NCI-H1930 (cell line): ENCODE measurements around the gene PYGL.
A peak's percentile ranks its signal among the peaks of the same experiment; 100 is the strongest.
"Not testable (repeated sequence)": the region's sequence is repeated elsewhere in the genome, so short reads cannot be mapped to it uniquely, and the experiment has no call there.

Source experiments
- DNase-seq, 2 experiments: peaks; one replicate each; lab custom pipeline; 2025; lab: John Stamatoyannopoulos, UW

Gene PYGL

DNA sequence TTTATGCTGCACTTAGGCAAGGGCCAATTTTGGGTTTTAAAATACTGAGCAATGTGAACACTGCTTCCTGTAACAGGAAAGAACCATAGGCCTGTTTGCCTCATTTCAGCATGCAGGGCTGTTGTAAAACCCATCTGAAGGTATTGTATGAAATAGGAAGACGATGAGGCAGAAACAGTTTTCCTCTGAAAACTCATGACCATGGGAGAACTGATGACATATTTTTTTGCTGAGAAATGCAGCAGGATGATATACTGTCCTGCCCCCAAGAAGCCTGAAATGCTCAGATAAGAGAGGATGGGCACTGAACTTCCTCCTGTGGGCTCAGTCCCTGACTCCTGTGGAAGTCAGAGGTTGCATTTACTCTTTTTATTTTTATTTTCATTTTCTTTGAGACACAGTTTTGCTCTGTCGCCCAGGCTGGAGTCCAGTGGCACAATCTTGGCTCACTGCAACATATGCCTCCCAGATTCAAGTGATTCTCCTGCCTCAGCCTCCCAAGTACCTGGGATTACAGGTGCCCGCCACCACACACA is 17.4 kb downstream of the PYGL start:
- no peak for DNase-seq

DNA sequence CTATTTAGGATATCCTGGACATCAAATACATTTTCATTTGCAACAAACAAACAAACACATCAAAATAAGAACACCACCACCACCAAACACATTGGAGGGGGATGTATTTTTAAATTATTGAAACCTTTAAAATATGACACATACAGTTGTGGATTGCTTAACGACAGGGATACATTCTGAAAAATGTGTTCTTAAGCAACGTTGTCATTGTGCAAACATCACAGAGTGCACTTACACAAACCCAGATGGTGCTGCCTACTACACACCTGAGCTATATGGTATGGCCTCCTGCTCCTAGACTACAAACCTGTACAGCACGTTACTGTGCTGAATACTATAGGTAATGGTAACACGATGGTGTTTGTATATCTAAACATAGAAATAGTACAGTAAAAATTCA is 19.4 kb downstream of the PYGL start:
- no peak for DNase-seq

DNA sequence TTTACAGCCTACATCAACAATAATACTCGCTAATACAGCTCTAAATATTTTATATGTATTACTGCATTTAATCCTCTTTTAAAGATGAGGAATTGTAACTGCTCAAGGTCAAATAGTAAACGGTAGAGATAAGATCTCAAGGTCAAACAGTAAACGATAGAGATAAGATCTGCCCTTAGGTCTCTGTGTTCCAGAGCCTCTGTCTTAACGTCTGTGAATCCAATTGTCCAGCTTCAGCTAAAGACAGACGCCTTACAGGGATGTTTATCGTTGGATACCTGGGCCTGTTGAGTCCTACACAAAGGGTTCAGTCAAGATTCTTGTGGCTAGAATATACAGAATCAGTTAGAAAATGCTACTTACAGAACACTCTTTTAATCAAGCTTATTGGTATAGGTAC is 20.0 kb downstream of the PYGL start:
- no peak for DNase-seq

DNA sequence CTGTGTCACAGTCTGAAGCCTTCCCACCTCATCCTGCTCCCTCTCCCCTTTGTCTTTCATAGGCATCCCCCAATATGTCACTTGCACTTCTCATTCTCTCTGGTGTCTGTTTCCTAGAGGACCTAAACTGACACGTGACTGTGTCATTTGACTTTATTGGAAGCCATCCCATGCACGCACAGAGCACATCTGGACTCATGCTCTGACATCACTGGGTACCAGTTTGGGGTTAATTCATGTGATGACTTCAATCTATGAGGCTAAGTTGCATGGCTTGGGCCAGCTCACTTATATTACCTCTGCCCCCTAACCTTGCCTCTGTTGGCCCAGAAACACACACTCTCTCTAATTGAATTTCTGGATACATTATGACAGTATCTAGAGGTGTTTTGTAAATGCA is 21.5 kb downstream of the PYGL start:
- DNase-seq: no peak

DNA sequence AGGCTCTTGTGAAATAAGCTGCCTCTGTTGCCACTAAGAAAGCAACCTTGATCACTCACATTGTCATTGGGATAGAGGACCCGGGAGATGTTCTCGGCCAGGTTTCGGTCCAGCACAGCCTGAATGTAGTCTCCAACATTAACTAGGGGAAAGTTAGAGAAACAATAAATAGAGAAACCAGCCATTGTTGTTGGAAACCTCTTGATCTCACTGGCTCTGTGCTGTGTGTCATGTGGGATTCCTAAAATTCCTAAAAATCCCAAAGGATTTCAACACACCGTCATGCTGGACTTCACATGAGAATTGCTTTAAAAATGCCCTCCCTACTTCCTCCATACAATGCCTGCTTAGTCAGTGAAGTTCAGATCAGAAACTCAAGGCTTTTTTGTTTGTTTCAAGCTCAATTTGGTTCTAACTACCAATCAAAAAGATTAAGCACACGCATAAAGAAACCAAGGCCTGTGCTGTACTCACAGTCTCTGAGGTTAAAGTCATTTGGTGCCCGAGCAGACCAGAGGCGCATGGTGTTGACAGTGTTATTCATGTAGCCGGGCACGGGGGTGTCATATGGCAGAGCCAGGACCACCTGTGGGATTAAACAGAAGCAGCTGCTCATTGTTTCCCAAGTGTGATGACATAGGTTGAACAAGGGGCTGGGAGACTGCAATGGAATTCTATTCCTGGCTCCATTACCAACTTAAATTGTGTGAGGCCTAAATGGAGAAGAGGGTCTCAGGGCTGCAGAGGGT is 23.6 kb downstream of the PYGL start:
- DNase-seq: no peak

DNA sequence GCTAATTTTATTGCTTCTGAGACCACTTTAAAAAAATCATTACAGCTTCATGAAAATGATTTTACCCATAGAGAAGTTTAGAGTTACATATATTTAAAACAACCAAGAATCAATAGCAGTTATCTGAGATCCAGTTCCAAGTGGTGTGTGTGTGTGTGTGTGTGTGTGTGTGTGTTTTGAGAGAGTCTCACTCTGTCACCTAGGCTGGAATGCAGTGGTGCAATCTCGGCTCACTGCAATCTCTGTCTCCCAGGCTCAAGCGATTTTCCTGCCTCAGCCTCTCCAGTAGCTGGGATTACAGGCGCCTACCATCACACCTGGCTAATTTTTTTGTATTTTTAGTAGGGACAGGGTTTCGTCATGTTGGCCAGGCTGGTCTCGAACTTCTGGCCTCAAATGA is 24.8 kb downstream of the PYGL start:
- DNase-seq: not testable (repeated sequence)

DNA sequence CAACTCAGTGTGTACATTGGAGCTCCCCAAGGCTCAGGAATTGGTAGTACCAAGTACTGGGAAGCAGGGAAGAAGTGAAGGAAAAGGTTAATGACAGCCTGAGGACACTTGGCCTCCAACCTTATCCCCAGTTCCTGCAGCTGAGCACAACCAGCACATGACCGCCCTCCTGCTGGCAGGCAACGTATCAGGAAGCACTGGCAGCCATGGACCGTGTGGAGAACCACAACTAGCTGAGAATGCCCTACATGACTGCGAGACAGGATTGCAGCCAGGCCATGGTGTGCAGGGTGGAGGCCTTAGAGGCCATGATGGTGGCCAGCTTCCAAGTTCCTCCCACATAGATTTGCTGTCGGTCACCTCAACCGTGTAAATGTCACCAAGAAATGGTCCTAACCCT is 26.8 kb downstream of the PYGL start:
- no peak for DNase-seq

DNA sequence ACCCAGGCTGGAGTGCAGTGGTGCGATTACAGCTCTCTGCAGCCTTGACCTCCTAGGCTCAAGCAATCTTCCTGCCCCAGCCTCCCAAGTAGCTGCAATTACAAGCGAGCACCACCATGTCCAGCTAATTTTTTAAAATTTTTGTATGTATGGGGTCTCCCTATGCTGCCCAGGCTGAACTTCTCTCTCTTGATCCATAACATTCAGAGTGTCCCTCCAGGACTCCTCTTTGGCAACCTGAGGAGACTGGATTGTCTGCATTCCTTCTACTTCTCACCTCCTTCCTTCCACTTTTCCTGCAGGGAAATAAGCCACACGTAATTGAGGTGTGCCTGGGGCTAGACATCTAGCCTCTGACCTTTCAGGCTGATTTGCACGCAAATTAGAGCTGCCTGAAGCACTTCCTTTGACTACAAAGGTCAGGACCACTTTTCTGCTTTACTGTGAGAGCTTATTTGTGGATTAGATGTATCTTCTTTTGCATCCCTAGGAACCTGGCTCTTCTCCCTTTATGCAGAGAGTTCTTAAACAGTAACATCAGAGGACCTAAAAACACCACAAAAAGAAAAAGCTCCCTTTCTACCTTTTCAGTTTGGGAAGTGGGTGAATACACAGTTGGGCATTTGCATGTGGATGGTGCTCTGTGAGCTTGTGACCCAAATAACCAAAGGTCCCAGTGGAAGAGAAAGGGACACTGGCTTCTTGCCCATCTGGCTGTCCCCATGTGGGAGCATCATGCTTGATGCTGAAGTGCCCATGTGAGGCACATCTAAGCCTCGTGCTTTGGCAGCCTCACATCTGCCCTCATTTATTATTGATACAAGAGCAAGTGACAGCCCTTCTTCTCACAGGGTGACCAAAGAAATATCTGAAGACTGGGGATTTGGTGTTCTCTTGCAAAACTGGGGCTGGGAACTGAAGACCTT is 33.5 kb downstream of the PYGL start:
- no peak for DNase-seq

DNA sequence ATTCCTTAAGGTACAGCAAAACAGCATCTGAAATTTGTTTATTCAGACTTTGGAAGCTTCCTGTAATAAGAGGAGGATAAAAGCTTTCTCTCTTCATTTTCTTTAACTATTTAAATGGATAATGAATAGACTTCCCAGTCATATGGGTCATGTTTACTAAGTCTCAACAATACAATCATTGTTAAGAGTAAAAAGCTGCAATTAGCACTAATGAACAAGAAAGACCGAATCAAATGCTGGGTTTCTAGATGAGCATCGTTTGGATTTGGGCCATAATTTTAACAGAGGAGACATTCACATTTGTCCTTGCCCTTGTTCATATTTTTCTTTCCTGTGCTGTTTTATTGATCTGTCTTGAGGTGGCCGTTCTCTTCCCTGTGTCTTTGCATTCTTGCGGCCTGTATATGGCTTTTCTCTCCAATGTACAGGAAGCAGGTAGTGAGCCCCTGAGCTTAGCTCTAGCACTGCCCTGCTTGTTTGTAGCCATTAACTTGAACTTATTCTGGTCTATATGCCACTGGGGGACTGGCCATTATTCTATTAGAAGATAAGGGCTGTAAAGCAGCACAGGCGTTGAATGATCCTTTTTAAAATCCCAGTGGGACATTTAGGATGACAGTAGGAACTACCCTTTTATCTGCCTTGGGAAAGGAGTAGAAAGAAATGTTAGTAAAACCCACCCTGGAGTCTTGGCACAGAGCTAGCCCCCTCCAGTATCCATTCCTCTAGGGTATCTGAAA is 37.8 kb downstream of the PYGL start:
- DNase-seq: peak in 1 of 2 experiments; percentile 28

DNA sequence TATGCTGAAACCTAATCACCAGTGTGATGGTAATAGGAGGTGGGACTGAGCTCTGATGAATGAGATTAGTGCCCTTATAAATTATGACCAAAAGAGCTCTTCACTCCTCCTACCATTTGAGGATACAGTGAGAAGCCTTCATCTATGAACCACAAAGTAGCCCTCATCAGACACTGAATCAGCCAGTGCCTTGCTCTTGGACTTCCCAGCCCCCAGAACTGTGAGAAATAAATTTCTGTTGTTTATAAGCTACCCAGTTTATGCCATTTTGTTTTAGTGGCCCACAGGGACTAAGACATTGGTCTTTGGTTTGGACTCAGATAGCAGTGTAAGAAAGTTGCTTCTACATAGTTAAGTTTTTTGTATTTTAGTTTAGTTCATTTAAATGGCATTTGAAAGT is 39.6 kb downstream of the PYGL start:
- DNase-seq: no peak

DNA sequence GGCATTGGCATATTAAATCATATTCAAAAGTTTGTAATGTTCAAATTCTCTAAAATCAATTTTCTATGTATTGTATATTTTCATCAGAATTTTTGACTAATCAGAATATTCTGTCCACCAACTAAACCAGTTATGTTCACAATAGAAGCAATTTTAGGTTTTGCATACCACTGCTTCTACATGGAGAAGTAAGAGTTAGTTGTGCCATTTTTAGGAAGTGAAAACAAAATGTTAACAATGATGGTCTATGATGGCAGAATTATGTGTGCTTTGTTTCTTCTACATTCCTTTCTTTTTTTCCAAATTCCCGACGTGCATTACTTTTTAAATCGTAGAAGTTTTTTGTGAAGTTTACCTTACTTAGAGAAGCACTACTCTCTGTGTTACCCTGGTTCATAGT is 42.9 kb downstream of the PYGL start:
- no peak for DNase-seq

DNA sequence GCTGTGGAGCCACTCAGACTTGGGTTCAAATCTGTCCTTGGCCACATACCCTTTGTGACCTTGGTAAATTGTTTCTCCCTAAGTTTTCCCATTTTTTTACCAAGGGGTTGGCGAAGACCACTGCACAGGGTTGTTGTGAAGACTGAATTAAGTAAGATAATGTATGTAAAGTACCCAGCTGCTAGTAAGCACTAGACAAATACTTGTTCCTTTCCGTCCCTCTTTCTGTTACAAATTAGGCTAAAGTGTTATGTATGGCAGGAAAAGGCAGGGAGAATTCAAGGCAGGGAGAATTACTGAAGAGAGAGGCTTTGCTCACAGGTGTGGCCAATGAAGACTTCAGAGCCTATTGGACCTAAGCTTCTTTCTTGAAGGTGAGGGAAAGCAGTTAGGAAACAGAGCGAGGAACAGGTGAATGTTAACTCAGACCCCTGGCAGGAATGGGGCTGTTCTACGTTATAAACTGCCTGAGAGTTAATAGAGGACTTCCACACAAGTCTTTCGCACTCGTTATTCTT is 46.6 kb downstream of the PYGL start:
- DNase-seq: no peak

DNA sequence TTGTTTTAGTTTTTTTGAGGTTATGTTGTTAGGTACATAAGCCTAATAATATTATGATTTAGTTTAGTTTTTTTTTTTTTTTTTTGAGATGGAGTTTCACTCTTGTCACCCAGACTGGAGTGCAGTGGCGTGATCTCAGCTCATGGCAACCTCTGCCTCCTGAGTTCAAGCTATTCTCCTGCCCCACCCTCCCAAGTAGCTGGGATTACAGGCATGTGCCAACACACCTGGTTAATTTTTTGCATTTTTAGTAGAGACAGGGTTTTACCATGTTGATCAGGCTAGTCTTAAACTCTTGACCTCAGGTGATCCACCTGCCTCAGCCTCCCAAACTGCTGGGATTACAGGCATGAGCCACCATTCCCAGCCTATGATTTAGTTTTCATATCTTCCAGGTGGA is 47.3 kb downstream of the PYGL start:
- not testable (repeated sequence) for DNase-seq

DNA sequence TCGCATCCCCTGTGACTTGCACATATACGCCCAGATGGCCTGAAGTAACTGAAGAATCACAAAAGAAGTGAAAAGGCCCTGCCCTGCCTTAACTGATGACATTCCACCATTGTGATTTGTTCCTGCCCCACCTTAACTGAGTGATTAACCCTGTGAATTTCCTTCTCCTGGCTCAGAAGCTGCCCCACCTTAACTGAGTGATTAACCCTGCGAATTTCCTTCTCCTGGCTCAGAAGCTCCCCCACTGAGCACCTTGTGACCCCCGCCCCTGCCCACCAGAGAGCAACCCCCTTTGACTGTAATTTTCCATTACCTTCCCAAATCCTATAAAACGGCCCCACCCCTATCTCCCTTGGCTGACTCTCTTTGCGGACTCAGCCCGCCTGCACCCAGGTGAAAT is 47.9 kb downstream of the PYGL start:
- DNase-seq: not testable (repeated sequence)

DNA sequence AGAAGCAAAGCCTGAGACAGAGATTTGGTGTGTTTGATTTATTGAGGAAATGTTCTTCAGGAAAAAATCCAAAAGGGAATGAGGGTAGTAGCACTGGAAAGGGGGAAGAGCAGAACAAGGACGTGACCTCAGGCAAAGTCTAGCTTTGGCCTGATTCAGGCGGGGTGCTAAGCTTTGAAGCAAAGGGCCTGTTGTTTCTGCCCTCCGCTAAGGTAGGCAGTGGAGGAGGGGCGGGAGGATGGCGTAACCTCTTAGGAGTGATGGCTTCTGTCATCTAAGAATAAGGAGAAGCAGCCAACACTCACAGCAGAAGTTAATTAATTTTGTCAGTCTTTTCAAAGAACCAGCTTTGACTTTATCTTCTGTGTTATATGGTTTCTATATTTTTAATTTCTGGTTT is 52.0 kb downstream of the PYGL start:
- DNase-seq: no peak

DNA sequence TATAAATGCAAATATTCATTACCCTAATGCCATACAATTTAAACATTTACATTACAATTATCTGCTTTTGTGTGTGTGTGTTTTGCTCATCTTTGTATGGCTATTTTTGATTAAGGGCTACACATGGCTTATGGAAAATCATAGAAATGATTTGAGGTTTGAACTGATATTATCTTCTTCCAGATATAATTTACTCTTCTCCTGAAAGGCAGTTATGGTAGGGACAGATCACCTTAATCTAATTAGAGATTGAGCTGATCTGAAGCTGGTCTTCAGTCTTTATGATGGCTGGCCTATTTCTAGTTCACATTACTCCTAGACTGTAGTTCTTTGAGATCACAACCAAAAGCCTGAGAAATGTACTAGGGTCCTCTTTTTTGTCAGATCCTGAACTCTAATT is 56.8 kb downstream of the PYGL start:
- no peak for DNase-seq

DNA sequence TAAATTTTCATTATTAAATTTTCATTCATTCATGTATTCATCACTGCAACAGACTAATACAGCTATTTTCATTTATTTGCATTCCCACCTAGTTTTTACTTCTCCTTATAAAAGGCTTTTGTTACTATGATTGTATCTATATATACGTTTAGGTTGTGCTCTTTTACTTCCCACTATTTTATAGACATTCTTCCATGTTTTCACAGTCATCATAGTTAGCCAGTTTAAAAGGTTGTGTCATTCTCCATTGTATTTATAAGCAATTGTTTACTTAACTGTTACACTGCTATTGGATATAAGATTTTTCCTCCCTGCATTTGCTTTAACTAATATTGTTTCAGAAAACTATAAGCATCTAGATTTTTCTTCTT is 60.5 kb downstream of the PYGL start:
- DNase-seq: no peak

DNA sequence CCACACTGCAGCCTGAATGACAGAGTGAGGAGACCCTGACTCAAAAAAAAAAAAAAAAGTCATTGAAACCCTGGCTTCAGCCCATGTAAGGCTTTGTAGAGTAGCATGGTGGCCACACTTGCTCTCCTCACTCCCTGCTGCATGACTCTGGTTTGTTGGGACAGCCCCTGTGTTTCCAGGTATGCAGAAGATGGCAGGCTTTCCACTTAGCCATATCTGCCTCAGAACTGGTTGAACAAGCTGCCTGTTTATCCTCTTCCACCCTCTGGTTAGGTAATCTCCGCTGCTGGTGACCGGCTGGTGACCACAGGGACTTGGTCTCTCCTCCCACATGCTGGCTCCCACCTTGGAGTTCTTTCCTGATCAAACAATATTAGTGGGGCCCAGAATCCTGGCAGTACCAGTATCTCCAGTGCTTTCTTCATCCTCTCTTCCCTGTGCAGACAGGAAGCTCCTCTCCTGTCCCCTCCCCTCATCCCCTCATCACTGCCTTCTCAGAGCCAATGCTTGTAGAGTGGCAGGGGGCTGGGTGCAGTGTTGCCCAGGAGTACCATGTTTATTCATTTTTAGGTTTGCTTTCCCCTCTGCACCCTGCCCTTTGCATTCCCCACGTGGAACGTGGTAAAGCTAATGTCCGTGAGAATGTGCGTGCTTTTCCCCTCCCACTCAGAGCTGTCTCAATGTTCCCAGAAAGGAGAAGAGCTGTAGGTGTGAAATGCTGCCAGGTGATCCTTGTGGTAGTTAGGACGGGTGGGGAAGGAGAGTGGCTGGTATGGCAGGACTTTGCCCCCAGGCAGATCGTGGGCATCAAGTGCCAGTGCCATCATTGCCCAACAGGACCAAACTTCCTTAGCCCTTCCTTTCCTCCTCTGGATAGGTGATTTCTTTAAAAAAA is 61.1 kb downstream of the PYGL start:
- DNase-seq: no peak

DNA sequence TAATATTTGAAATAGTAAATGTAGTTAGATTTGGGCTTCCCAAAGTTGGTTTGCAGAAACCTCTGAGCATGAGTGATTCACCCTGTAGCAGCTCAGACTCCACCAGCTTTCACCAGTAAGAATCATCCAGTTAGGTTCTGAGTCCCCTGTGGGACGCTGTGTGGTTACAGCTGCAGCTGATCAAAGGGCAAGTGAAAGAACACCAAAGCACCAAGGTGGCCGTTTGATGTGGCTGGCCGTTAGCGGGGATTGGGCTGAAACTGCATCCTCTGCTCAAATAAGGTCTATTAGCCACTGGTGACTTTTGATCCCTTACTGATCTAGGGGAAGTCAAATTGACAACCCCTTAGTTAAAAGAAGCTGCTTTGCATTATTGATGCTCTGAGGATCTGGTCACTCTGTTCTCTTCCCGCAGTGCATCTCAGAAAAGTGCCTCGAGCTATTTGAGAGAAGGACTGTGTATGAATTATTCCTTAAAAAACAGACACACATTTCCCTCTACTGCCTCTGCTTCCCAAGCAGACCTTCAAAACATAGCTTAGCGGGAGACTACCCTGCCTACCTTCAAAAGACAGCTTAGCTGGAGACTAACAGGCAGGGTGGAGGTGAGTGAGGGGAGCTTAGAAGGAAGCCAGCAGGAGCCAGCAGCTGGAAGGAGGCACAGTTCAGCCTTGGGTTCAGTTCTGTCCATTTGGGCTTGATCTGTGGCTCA is 68.8 kb downstream of the PYGL start:
- DNase-seq: no peak

DNA sequence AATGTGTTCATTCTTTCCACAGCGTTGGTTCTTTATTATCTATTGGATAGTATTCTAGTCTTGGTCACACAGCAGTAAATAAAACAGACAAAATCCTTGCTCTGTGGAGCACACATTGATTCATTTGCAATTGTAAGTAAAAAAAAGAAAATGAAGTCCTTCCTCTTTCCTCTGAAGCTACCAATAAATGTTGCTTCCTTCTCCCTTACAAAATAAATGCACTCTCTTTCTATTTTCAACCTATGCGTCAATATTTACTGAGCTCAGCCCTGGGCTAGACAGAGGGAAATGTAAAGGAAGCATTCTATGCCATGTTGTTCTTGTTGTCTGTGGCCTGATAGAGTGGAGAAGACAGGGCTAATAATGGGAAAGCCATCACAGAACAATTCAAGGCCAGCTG is 69.5 kb downstream of the PYGL start:
- no peak for DNase-seq
